GM12878 (cell line): ENCODE measurements around the gene NT5C2. TPM values are rescaled to one million over a fixed set of nuclear protein-coding genes. Genes with fewer than 3 reads are reported as not detected.

Experiments
- ATAC-seq: fragments of 200-7000 bp; cut with Tn5 transposase; 3 replicates; pipeline ENCODE4 v1.9.1; 2020; ENCODE audit warnings: mild to moderate bottlenecking, moderate library complexity
- BruUV-seq: library from RNA; stranded (reverse); fragments of 400-500 nt; replicated peaks from 2 replicates; lab custom pipeline; 2021; lab: Mats Ljungman, UMichigan
- CTCF ChIA-PET: fragments of 300-600 bp; sonication (Branson Sonifier 250); formaldehyde crosslinking; extraction: SDS; loops from one replicate; lab custom pipeline; 2021; ENCODE audit warnings: inconsistent platforms; lab: Yijun Ruan, JAX
- POLR2A ChIA-PET: fragments of 350-600 bp; formaldehyde crosslinking; extraction: SDS; loops from one replicate; lab custom pipeline; 2021; ENCODE audit warnings: inconsistent platforms; lab: Charles Lee
- RAD21 ChIA-PET: fragments of 300-600 bp; sonication (Branson Sonifier 250); formaldehyde crosslinking; loops from one replicate; lab custom pipeline; 2023; ENCODE audit warnings: antibody characterized with exemption; ENCODE audit not compliant: unreplicated experiment; lab: Charles Lee
- SMC1A ChIA-PET: fragments of 300-600 bp; sonication (Branson Sonifier 250); formaldehyde crosslinking; loops from one replicate; lab custom pipeline; 2023; ENCODE audit not compliant: unreplicated experiment, uncharacterized antibody; lab: Charles Lee
- DNase-seq: peaks from one replicate; pipeline ENCODE4 v3.0.0-alpha.2; 2011; ENCODE audit warnings: low read depth, low spot score
- FAIRE-seq: peaks from 3 replicates; lab custom pipeline; 2011; peaks lifted over from hg19 to GRCh38; lab: Jason Lieb, UNC
- H2AFZ ChIP-seq: 2 replicates; pipeline ENCODE4 v1.6.0; 2011; ENCODE audit warnings: low read depth, low read length, control low read depth; ENCODE audit not compliant: control insufficient read depth
- H3K27ac ChIP-seq: 2 replicates; pipeline ENCODE4 v1.5.1; 2011; ENCODE audit warnings: control low read depth; ENCODE audit not compliant: control insufficient read depth, insufficient read depth
- H3K27me3 ChIP-seq, 2 experiments: replicated peaks in 1 of 2; 2 replicates each; pipeline versions ENCODE4 v1.6.0 to v1.6.1; 2011; ENCODE audit warnings: low read length in 1 of 2; ENCODE audit not compliant: control insufficient read depth in 2 of 2, insufficient read depth in 2 of 2
- H3K36me3 ChIP-seq, 2 experiments: 2 replicates each; pipeline ENCODE4 v1.5.1; 2011; ENCODE audit warnings: low read length in 1 of 2; ENCODE audit not compliant: control insufficient read depth in 2 of 2, insufficient read depth in 2 of 2
- H3K4me1 ChIP-seq: 2 replicates; pipeline ENCODE4 v1.6.1; 2011; ENCODE audit warnings: mild to moderate bottlenecking, low read length, moderate library complexity, mixed read lengths; ENCODE audit not compliant: control insufficient read depth, insufficient read depth
- H3K4me2 ChIP-seq: 2 replicates; pipeline ENCODE4 v1.6.0; 2011; ENCODE audit warnings: control low read depth; ENCODE audit not compliant: control insufficient read depth, insufficient read depth
- H3K4me3 ChIP-seq: fragments of 200-600 bp; sonication (generic); 2 replicates; pipeline ENCODE4 v1.5.1; 2016
- H3K79me2 ChIP-seq: 2 replicates; pipeline ENCODE4 v1.6.0; 2011; ENCODE audit warnings: low read length; ENCODE audit not compliant: control insufficient read depth, insufficient read depth
- H3K9ac ChIP-seq: 2 replicates; pipeline ENCODE4 v1.8.0; 2011; ENCODE audit warnings: low read length, control low read depth, mixed read lengths; ENCODE audit not compliant: control insufficient read depth, insufficient read depth
- H3K9me3 ChIP-seq: replicated peaks from 3 replicates; pipeline ENCODE4 v1.5.1; 2011; ENCODE audit warnings: mild to moderate bottlenecking, low read length; ENCODE audit not compliant: control insufficient read depth, insufficient read depth
- H4K20me1 ChIP-seq: 2 replicates; pipeline ENCODE4 v1.6.0; 2011; ENCODE audit not compliant: control insufficient read depth, insufficient read depth
- CHD2 ChIP-seq: IDR thresholded peaks from 2 replicates; pipeline ENCODE4 v1.6.1; 2011; ENCODE audit warnings: low read depth, low read length, improper control_type of control experiment, borderline replicate concordance
- CHD4 ChIP-seq: fragments of 200-600 bp; sonication (generic); IDR thresholded peaks from 2 replicates; pipeline ENCODE4 v1.6.1; 2016; ENCODE audit warnings: mild to moderate bottlenecking
- DPF2 ChIP-seq: fragments of 450-650 bp; IDR thresholded peaks from 2 replicates; pipeline ENCODE4 v1.6.1; 2017; ENCODE audit warnings: mild to moderate bottlenecking
- MYB ChIP-seq: fragments of 150-350 bp; IDR thresholded peaks from 2 replicates; pipeline ENCODE4 v1.6.1; 2014; ENCODE audit warnings: mild to moderate bottlenecking, low read depth, low read length, borderline replicate concordance
- POLR2AphosphoS2 ChIP-seq: IDR thresholded peaks from 2 replicates; pipeline ENCODE4 v1.6.1; 2011; ENCODE audit warnings: low read depth, mild to moderate bottlenecking, low read length, improper control_type of control experiment, moderate library complexity
- SUPT20H ChIP-seq: IDR thresholded peaks from 2 replicates; pipeline ENCODE4 v1.6.1; 2011; ENCODE audit warnings: low read depth, mild to moderate bottlenecking, low read length, moderate library complexity, borderline replicate concordance; ENCODE audit not compliant: control insufficient read depth
- TARDBP ChIP-seq: IDR thresholded peaks from 2 replicates; pipeline ENCODE4 v1.6.1; 2016; ENCODE audit warnings: borderline replicate concordance
- WGBS: methylation state at CpG from one replicate; pipeline ENCODE4 v1.1.6; 2016; ENCODE audit warnings: low lambda C conversion rate; ENCODE audit not compliant: insufficient replicate concordance, insufficient coverage; ENCODE audit errors: missing lambda C conversion rate; 5-methylcytosine and 5-hydroxymethylcytosine counted together
- in situ Hi-C: fragments of 300-500 bp; cut with MboI; formaldehyde crosslinking; loops from 9 replicates; pipeline ENCODE4 v1.14.3; 2018; ENCODE audit warnings: mixed read lengths
- intact Hi-C: fragments of 100-400 bp; cut with micrococcal nuclease; formaldehyde crosslinking; loops from one replicate; pipeline ENCODE4 v1.14.2; 2022; ENCODE audit not compliant: unreplicated experiment
- polyA plus RNA-seq, 11 experiments: library from polyadenylated mRNA; depleted of rRNA in 4 of 11; unstranded in 6 of 11; stranded (reverse) in 5 of 11; fragments of >200 nt; fragmentation: Nextera tagmentation in 4 of 11; fragmentation: Illumina TruSeq in 1 of 11; extraction: Ambion mirVana in 4 of 11; extraction: Trizol in 1 of 11; gene quantifications; 1 replicate in 1 of 11; 2 replicates in 10 of 11; pipeline versions ENCODE4 v1.2.1 to v1.2.3, GENCODE V29; 2011 to 2016; ENCODE audit warnings: inconsistent platforms in 2 of 11, missing spikeins in 2 of 11, low read depth in 1 of 11
- total RNA-seq, 4 experiments: library from RNA; depleted of rRNA in 3 of 4; stranded (reverse); fragments of >200 nt in 3 of 4; fragmentation: Illumina TruSeq in 1 of 4; extraction: Trizol in 1 of 4; gene quantifications; 2 replicates each; pipeline versions ENCODE4 v1.2.1 to v1.2.3, GENCODE V29; 2013 to 2021
- TF ChIP-seq, protein P1 (sequence below): fragments of 450-650 bp; IDR thresholded peaks from 2 replicates; pipeline ENCODE4 v1.6.1; 2017; ENCODE audit warnings: mild to moderate bottlenecking, moderate library complexity

Gene NT5C2
- total and polyA plus RNA-seq, 10 of the 15 experiments (the other 5 are each of a cell fraction or from before 2014, with no cell fraction given), result 15.8 to 70.1 (median 56.0) TPM

DNA sequence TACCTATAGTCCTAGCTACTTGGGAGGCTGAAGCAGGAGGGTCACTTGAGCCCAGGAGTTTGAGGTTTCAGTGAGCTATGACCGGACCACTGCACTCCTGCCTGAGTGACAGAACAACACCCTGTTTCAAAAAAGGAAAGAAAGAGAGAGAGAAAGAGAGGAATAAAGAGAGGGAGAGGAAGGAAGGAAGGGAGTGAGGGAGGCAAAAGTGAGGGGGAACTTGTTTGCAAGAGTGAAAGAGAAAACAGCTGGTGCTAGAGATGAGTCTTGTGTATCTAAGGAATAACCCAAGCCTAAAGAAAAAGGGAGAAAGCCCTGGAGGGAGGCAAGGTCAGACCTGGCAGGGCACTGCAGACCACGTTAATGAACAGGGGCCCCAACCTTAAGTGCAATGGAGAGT, 4.8 kb upstream of the NT5C2 start:
- H4K20me1 ChIP-seq, result no peaks in the 10 kb centered on the region
- no peaks in the 10 kb centered on the region for H3K79me2 ChIP-seq
- in situ Hi-C loops, result no loop called here
- peaks cover 4% of the 10 kb centered on the region for H3K4me1 ChIP-seq
- POLR2A ChIA-PET, result interaction anchor here (1.2 kb wide), 1 partner anchor 76 kb away, joined by 3 read pairs; no protein-coding TSS in a partner anchor
- H3K27me3 ChIP-seq, result no peaks in the 10 kb centered on the region
- BruUV-seq, result no TSS peak
- no peak overlapping the region for H3K4me2 ChIP-seq
- ATAC-seq (no peak), DNase-seq (no peak), FAIRE-seq (no peak)
- intact Hi-C loops, result loop anchor here (10.0 kb wide), 1 partner anchor 553 kb away; the partner anchor contains the start of gene TRIM8
- H3K4me3 ChIP-seq, result no peak overlapping the region
- TF ChIP-seq, protein P1, sequence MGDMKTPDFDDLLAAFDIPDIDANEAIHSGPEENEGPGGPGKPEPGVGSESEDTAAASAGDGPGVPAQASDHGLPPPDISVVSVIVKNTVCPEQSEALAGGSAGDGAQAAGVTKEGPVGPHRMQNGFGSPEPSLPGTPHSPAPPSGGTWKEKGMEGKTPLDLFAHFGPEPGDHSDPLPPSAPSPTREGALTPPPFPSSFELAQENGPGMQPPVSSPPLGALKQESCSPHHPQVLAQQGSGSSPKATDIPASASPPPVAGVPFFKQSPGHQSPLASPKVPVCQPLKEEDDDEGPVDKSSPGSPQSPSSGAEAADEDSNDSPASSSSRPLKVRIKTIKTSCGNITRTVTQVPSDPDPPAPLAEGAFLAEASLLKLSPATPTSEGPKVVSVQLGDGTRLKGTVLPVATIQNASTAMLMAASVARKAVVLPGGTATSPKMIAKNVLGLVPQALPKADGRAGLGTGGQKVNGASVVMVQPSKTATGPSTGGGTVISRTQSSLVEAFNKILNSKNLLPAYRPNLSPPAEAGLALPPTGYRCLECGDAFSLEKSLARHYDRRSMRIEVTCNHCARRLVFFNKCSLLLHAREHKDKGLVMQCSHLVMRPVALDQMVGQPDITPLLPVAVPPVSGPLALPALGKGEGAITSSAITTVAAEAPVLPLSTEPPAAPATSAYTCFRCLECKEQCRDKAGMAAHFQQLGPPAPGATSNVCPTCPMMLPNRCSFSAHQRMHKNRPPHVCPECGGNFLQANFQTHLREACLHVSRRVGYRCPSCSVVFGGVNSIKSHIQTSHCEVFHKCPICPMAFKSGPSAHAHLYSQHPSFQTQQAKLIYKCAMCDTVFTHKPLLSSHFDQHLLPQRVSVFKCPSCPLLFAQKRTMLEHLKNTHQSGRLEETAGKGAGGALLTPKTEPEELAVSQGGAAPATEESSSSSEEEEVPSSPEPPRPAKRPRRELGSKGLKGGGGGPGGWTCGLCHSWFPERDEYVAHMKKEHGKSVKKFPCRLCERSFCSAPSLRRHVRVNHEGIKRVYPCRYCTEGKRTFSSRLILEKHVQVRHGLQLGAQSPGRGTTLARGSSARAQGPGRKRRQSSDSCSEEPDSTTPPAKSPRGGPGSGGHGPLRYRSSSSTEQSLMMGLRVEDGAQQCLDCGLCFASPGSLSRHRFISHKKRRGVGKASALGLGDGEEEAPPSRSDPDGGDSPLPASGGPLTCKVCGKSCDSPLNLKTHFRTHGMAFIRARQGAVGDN, result no peak
- TF ChIP-seq CHD4 (no peak), POLR2AphosphoS2 (no peak), DPF2 (no peak), CHD2 (no peak), SUPT20H (no peak), TARDBP (no peak), MYB (no peak)
- SMC1A ChIA-PET, result no interaction called here
- RAD21 ChIA-PET, result no interaction called here
- CTCF ChIA-PET, result no interaction called here
- no peak overlapping the region for H3K9ac ChIP-seq
- H2AFZ ChIP-seq, result no peak overlapping the region
- H3K36me3 ChIP-seq, result no peaks in the 10 kb centered on the region
- no peaks in the 10 kb centered on the region for H3K9me3 ChIP-seq
- WGBS, result 53% methylated on average over 2 of the region's 2 CpGs
- H3K27ac ChIP-seq, result no peak overlapping the region
